Cortex of kidney (tissue), 1 donor: ENCODE measurements around the gene OPRM1.
"Not testable (repeated sequence)": the region's sequence is repeated elsewhere in the genome, so short reads cannot be mapped to it uniquely, and the experiment has no call there.

Experiments used
- DNase-seq: peaks from one replicate; lab custom pipeline; 2025; lab: John Stamatoyannopoulos, UW

OPRM1 gene

DNA sequence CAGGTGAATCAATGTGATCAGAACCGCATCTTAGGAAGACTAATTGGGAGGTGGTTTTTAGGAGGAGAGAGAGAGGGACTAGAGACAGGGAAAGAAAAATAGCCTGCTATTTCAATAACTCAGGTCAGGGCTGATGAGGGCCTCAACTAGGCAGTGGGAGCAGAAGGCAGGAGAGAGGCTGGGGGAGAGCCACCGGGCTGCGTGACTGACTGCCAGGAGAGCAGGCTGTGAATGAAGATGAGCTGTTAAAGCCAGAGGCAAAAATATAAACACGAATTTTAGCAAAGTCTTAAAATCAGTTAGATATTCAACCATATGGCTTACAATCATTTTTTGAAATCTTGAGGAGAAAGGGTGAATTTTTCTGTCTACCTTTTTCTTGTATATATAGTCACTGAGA lies 168.0 kb downstream of the OPRM1 start:
- no peak for DNase-seq

DNA sequence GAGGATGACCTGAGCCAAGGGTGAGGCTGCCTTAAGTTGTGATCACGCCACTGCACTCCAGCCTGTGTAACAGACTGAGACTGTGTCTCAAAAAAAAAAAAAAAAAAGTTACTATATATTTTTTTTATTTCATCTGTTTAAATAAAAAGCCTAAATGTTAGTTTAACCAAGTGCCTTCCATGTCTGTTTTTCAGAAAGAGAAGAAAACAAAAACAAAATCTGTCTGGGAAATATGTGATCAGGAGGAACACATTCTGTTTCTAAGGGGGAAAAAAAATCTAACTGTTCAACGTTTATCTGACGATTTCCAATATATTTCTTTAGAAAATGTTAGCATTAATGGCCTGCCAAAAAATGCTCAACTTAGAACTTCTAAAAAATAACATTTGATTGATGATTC lies 170.5 kb downstream of the OPRM1 start:
- DNase-seq = no peak

DNA sequence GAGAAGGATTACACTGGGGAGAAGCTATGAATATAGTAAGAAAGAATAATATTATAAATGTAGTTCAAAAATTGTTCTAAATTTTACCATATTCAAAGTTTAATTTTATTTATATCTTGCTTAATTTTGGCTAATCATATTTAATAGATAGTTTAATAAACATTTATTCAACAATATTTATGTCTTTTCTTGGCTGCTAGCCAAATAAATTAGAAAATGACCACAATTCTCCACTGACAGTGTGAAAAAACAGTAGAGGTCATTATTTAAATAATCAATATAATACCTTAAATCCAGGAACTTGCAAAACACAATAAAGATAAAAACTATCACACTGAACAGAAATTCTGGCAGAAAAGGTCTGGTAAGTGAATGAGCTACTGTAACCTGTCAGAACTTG lies 171.6 kb downstream of the OPRM1 start:
- no peak for DNase-seq

DNA sequence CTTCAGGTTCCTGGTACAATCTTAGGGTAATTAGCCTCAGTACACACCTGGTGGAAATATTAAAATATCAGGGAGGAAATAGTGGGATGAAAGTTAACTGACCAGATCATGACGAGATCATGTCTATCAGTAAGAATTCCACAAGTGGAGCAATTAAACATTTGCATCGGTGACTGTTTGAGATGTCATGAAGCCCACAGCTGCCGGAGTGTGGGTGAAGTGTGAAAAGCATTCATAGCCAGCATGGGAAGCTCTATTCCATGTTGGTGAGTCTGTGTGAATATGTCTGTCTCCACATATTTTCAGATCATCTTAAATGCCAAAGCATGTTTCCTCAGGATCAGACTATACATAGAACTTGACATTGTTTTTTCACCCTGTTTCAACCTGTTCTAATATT lies 174.7 kb downstream of the OPRM1 start:
- no peak for DNase-seq

DNA sequence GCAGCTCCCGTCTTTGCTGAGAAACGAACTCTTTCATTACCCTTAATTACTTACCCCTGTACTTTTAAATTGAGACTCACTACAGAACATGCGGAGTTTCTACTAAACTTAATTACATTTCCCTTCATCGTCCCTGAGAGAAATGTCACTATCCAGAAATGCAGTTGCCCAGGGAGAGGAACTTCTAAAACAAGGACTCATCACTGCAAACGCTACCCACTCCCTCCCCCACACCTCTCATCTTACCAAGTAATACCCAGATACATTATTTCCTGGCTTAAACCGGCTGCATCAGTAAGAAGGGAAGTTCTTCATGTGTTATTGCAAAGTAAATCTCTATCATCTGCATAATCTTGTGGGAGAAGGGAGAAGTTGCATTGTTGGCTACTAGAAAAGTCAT lies 179.3 kb downstream of the OPRM1 start:
- DNase-seq = no peak

DNA sequence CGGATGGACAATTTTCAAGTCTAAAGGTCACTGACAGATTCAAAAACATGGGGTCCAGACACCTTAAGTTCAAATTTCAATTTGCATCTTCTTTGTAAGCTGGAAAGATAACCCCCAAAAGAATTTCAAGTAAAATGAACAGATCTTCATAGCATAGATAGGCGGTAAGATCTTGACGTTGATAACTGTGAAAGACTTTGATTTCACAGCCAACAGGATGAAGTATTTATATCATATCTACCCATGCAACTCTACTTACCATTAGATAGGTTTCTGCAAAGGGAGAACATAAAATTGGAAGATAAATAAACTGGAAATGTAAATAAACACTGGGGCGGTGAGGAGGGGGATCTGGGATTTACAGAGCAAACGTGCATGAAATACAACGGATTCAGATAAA lies 179.7 kb downstream of the OPRM1 start:
- DNase-seq = no peak

DNA sequence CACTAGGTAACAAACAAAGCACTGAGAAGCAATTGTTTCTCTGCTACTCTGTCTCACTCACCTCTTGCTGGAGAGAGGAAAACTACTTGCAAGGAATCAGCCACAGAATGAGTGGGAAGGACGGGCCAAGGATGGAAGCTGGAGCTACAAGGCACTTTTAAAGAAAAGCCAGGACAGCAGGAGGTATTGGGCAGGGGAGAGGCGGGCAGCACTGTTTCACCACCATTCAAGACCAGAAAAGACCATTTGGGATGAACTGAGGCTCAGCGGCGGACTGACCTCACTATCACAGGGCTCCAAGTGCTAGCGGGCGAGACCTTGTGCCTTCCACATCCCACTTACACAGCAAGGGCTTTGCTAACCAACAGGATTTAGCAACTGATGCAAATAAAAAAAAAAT lies 180.2 kb downstream of the OPRM1 start:
- DNase-seq = no peak

DNA sequence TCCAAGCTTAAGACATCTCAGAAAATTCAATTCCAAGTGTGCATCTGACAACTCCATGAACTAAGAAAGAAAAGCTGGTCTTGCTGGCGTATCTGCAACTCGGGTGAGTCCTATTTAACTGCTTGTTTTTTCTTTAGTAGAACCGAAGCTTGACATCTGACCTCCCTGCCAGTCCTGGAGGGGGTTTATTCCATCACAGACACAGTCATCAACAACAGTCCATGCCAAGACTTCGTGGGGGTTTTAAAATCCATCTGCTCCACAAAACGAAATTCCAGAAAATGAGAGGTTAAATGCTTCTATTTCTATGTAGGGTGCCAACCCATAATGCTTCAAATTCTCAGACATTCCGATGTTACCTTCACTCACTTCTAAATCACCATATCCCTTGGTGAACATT lies 183.7 kb downstream of the OPRM1 start:
- DNase-seq = no peak

DNA sequence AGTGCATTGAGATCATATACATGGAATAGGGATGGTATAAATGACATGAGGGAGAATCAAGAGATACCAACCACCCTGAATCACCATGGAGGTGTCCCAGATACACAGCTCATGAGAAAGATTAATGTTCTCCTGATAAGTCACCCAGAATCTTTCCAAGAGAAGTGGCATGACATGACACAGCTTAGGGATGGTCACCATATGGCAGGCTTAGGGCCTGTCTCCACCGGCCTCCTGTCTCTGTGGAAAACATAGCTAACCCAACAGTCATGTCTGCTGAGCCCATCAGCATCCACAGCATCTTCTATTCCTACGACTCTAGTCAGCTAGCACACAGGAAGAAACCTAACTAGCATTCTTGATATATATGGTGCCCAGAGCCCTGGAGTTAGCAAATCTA lies 184.3 kb downstream of the OPRM1 start:
- DNase-seq = no peak

DNA sequence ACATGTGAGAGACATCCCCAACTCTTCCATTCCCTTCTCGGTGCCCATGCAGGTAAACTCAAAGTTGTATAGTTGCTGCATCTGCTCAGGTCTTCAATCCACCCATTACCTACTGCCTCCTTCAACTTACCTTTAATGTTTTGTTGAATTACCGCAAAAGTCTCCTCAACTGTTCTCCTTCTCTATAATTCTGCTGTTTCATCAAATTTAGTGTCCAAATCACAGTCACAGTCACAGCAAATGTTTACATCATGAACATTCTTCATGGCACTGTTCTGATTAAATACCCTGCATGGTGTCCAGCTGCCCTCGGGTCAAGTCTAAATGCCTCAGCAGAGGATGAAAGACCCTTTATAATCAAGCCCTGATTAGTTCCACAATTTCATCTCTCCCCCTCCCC lies 187.4 kb downstream of the OPRM1 start:
- DNase-seq = no peak

DNA sequence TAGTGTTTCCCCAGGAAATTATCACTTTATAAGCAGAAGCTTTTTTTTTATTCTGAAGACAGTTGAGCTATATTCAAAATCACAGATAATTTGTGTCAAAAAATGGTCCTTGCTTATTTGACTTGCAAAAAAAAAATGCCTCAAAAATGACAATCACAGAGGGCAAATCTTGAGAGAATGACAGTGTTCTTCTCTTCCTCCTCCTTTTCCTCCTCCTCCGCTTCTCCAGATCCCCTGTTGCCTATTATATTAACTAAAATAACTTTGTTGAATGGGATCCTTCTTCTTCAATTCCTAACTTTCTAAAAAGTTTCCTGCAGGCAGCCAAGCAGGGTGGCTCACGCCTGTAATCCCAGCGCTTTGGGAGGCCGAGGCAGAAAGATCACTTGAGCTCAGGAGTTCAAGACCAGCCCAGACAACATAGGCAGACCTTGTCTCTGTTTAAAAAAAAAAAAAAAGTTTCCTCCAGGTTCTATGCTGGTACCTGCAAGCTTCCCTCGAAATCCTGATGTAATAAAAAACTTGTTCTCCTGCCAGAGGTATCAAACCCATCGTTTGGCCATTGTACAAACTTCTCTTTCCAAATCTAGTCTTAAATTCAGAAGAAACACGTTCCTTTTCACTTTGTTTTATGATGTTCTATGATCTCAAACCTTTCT lies 189.0 kb downstream of the OPRM1 start:
- DNase-seq = no peak

DNA sequence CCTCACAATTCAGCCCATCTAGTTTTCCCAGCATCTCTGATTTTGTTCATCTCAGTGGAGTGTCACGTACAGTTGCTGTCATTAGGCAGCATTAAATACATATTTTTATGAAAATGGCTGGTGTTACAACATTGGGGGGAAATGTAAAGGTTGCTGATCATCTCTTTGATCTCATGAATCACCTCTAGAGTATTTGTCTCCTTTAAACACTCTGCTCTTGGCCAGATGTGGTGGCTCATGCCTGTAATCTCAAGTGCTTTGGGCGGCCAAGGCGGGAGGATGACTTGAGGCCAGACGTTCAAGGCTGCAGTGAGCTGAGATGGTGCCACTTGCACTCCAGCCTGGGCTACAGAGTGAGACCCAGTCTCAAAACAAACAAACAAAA lies 189.5 kb downstream of the OPRM1 start:
- DNase-seq = no peak

DNA sequence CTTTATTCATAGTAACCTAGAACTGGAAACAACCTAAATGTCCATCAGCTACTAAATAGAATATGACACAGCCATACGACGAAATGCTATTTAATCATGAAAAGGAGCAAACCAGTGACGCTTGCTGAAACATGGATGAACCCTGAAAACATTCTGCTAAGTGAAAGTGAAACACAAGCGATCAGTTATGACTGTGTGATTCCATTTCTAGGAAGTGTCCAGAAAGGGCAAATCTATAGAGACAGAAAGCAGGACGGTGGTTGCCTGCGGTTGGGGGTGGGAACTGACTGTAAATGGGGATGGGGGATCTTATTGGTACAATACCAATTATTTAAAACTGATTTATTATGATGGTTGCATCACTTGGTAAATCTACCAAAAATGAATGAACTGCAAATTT lies 190.7 kb downstream of the OPRM1 start:
- no peak for DNase-seq

DNA sequence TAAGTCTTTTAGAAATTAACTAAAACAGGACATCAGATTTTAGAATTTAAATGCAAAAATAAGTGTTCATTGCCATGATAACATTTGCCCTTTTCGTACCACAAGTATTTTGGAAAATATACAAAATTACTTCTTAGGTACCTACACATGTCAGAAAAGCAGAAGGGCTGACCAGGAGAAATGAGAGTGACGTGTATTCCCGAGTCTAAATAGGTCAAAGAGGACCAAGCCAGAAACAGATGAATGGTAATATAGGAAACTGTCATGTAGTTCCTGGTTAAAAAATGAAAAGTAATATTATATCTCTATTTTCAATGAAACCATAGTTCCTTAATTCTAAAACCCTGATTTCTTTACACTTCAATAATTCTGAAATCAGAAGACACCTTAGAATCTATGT lies 191.4 kb downstream of the OPRM1 start:
- no peak for DNase-seq

DNA sequence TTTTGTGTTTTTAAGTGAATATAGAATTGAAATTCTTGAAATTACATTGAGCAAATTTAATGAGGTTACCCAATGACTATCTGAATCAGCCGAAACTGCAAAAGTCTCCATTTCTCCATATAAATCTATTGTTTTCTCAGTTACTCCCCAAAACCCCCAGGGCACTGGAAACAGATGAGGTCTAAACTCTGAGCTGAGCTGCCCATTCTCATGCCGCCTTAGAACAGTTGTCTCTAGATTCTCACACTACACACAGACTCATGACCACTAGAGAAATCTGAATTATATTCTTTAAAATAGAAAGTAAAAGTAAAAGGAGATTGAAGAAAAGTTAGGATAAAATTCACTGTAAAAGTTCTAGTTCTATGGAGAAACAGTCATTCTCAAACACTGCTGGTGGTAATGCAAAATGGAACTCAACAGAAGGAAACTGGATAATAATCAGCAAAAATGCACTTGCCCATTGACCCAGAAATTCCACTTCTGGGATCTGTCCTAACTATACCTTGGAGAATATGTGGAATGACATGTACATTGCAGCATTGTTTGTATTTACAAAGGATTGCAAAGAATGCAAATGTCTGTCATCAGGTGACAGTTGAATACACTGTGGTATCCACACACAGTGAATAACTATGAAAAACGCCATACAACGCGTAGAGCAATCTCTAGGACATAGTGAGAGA lies 192.0 kb downstream of the OPRM1 start:
- no peak for DNase-seq

DNA sequence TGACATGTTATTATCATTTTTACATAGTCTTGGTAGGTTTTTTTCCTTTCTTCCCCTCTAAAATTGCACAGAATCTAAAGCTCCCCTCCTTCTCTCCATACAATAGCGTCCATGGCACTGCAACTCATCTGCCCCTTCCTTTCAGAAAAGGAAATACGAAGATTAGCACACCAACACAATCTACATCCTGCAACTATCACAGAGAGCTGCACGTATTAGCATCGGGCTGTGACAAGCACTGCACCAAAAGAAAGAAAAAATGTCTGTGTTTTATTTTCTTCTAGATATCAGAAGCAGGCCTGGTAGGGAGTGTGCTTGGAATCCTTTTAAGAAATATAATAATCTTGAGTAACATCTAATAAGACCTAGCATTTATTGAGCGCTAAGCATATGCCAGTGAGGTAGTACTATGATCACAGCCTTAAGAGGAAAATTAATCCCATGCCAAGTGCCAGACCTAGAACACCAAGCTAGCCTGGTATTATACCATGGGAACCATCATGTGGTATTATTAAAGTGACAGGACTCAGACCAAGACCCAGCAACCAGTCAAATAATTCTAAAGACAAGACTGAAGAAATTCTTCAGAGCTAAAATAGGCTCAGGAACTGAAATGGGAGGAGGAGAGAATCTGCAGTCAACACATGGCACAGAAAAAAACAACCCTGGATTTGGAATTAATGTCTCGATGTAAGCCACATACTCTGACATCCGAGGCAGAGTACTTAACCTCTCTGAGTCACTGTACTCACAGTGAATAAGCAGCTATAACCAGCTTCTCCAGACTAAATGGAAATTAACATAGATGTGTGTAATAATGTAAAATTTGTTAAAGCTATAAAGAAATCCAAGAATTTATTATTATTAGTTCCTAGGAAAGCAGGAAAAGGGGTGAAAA lies 193.2 kb downstream of the OPRM1 start:
- no peak for DNase-seq

DNA sequence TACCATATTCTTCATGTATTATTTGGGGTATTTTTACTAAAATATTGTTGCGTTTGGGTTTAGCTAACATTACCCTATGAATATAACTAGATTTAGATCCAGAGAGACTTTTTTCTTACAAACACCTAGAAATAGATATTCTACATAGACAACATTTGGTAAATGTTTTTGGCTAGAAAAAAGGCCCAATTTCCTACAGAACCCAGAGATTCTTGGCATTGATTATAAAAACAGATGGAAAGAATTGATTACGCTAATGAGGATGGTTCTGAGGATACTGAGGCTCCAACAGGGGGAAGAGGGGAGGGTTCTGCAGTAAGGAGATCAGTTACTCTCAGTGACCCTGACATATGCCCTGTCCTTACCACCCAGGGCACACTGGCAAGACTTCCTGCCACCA lies 194.3 kb downstream of the OPRM1 start:
- DNase-seq = no peak

DNA sequence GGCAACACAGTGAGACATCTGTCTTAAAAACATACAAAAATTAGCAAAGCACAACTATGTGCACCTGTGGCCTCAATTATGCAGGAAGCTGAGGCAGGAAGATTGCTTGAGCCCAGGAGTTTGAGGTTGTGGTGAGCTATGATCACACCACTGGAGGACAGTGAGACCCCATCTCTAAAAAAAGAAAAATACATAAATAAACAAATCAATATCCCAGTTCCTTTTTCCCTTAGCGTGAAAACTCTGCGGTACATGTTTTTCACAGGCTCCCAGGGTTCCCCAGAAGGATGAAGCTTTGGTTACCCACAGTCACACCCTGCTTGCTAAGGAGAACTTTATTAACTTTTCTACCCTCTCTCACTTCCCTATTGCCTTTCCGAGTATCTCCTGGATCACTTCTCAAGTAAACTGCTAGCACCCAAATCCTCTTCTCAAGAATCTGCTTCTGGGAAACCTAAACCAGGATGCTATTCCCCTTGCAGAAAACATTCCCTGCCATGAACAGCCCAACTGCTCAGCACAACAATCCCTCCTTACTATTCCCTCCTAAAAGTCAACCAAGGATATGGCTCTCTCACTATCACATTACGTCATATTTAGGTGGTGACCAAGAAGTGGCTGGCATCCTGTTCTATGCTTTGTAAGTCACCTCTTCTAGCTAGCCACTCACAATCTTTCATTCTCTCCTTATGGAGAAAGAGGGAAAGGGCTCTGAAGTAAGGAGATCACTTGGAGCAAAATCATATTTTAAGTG lies 195.2 kb downstream of the OPRM1 start:
- no peak for DNase-seq

DNA sequence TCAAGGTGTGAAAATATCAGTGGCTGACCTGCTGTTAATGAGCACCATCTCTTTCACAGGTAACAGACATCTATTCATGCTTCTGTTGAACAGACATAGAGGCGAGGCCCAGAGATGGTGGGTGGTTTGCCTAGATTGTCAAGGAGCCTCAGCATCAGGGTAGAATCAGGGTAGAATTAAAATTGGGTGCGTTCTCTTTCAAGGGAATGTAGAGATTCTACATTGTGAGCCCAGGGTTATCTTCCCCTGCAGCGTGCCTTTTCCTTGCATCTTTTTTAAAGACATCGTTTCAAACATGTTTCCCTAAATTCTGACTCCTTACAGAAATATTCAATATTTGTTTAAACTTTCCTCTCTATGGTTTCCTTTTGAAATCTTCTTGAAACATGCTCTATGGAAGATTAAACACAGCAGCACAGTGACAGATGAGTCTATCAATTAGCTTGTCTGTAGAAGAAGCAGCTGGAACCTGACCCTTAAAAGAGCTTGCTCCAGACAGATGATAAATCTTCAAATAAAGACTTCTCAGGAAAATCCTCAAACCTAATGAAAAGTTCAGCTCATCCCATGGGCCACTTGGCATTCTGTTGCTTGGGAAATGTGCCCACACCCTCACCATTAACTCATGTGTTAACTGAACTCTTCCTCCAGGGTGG lies 197.7 kb downstream of the OPRM1 start:
- no peak for DNase-seq

DNA sequence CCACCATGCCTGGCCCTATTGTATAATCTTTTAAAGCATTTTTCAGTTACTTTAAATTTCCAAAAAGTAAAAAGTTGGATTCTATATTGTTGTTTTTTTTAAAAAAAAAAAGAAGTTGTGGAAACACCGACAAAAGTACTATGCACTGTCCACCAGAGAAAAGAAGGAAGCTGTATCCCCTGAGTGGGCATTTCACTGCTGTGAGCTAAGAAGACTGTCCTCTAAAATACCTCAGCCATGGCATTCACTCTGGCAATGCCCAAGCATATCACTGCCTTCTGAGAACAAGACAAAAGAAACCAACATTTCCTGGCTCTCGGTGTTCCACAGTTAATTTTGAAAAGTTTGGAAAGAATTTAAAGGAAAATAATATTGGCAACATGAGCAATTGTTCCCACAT lies 199.8 kb downstream of the OPRM1 start:
- no peak for DNase-seq

DNA sequence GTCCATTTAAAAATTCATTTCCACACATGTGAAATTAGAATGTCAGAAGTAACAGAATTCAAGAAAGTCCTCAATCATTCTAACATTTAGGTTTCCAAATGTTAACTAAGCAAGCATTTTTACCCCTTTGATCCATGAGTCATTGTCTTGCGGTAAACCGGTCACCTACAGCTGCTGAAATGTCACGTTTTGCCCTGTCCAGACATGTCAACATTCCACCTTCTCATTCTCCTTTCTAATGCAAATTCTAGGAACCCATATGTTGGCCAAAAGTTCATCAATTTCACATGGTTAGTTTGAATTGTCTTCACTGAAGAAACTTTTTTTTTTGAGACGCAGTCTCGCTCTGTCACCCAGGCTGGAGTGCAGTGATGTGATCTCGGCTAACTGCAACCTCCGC lies 200.4 kb downstream of the OPRM1 start:
- DNase-seq = no peak

DNA sequence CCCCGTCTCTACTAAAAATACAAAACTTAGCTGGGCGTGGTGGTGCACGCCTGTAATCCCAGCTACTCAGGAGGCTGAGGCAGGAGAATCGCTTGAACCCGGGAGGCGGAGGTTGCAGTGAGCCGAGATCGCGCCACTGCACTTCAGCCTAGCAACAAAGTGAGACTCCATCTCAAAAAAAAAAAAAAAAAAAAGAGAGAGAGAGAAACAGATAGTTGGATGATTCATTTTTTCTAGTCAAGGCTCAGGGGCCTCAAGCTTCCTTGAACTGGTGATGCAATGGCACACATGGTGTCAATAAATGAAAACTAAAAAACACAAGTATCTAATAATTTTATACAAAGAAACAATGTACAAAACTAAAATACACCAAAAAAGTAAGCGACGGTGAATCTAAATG lies 202.0 kb downstream of the OPRM1 start:
- DNase-seq = not testable (repeated sequence)
